B cell (primary cell): ENCODE data around the gene CEP89. TPM values are rescaled to one million over a fixed set of nuclear protein-coding genes. Genes with fewer than 3 reads are reported as not detected.

Experiments
- ATAC-seq: fragments of 200-7000 bp; cut with Tn5 transposase; one replicate; pipeline ENCODE4 v1.10.0; 2021; ENCODE audit warnings: low read depth, mild to moderate bottlenecking, moderate number of reproducible peaks, moderate library complexity
- CTCF ChIA-PET: fragments of 350-600 bp; sonication (Branson Sonifier 250); formaldehyde crosslinking; loops from one replicate; lab custom pipeline; 2021; ENCODE audit warnings: antibody characterized with exemption, inconsistent platforms; lab: Charles Lee
- POLR2A ChIA-PET: fragments of 350-600 bp; sonication (Branson Sonifier 250); formaldehyde crosslinking; loops from one replicate; lab custom pipeline; 2021; ENCODE audit warnings: antibody characterized with exemption; lab: Charles Lee
- DNase-seq: peaks from one replicate; pipeline ENCODE4 v3.0.0; 2013
- H2AFZ ChIP-seq: 2 replicates; pipeline ENCODE4 v1.6.1; 2012; ENCODE audit warnings: mild to moderate bottlenecking, low read depth, low read length; ENCODE audit not compliant: insufficient read depth, poor library complexity, severe bottlenecking
- H3K27ac ChIP-seq, 2 donors: 1 replicate in 1 of 2; 2 replicates in 1 of 2; pipeline ENCODE4 v1.5.1; 2012 to 2013; ENCODE audit warnings: low read length in 2 of 2, mild to moderate bottlenecking in 2 of 2, moderate library complexity in 1 of 2
- H3K27me3 ChIP-seq, 4 experiments: fragments of 200-600 bp in 1 of 4; sonication (generic) in 1 of 4; replicated peaks in 1 of 4; 1 replicate in 2 of 4; 2 replicates in 2 of 4; pipeline versions ENCODE4 v1.6.1 to v1.7.0; 2013 to 2016; ENCODE audit warnings: low read length in 3 of 4, mild to moderate bottlenecking in 2 of 4, mixed read lengths in 1 of 4, moderate library complexity in 1 of 4; ENCODE audit not compliant: insufficient read depth in 4 of 4, control insufficient read depth in 3 of 4; ENCODE audit errors: control extremely low read depth in 1 of 4
- H3K36me3 ChIP-seq, 2 experiments: replicated peaks in 1 of 2; 1 replicate in 1 of 2; 2 replicates in 1 of 2; pipeline versions ENCODE4 v1.6.1 to v1.7.1; 2013; ENCODE audit warnings: low read length in 1 of 2; ENCODE audit not compliant: insufficient read depth in 2 of 2, control insufficient read depth in 1 of 2; ENCODE audit errors: control extremely low read depth in 1 of 2, extremely low read depth in 1 of 2
- H3K4me1 ChIP-seq, 2 donors: fragments of 200-600 bp in 1 of 2; sonication (generic) in 1 of 2; 1 replicate in 1 of 2; 2 replicates in 1 of 2; pipeline versions ENCODE4 v1.5.1 to v1.6.1; 2013 to 2017; ENCODE audit warnings: low read length in 2 of 2; ENCODE audit not compliant: control insufficient read depth in 2 of 2, insufficient read depth in 2 of 2
- H3K4me2 ChIP-seq: replicated peaks from 2 replicates; pipeline ENCODE3; 2012; ENCODE audit warnings: mild to moderate bottlenecking, low read depth, low read length; ENCODE audit not compliant: poor library complexity, severe bottlenecking
- H3K4me3 ChIP-seq, 5 experiments: fragments of 200-600 bp in 1 of 5; sonication (generic) in 1 of 5; 1 replicate in 3 of 5; 2 replicates in 2 of 5; pipeline versions ENCODE4 v1.5.1 to v1.7.0; 2011 to 2016; ENCODE audit warnings: low read length in 4 of 5, mild to moderate bottlenecking in 4 of 5, low read depth in 2 of 5, control low read depth in 1 of 5, moderate library complexity in 1 of 5; ENCODE audit not compliant: insufficient read depth in 1 of 5; ENCODE audit errors: control extremely low read depth in 1 of 5, extremely low read depth in 1 of 5
- H3K79me2 ChIP-seq: fragments of 200-600 bp; sonication (generic); one replicate; pipeline ENCODE4 v1.6.0; 2016; ENCODE audit warnings: low read length; ENCODE audit not compliant: control insufficient read depth, insufficient read depth
- H3K9ac ChIP-seq: fragments of 200-600 bp; sonication (generic); 2 replicates; pipeline ENCODE4 v1.6.1; 2017; ENCODE audit warnings: mild to moderate bottlenecking, low read length, moderate library complexity
- H3K9me3 ChIP-seq, 3 donors: one replicate each; pipeline versions ENCODE4 v1.6.1 to v1.7.1; 2013; ENCODE audit warnings: low read length in 2 of 3; ENCODE audit not compliant: control insufficient read depth in 2 of 3, insufficient read depth in 1 of 3; ENCODE audit errors: control extremely low read depth in 1 of 3
- H4K20me1 ChIP-seq: 2 replicates; pipeline ENCODE4 v1.6.0; 2012; ENCODE audit warnings: mild to moderate bottlenecking, low read length; ENCODE audit not compliant: insufficient read depth, control insufficient read depth, poor library complexity, severe bottlenecking
- H3K27ac Mint-ChIP-seq: one replicate; pipeline ENCODE4 v1.8.0; 2021; ENCODE audit warnings: mixed read lengths
- H3K27me3 Mint-ChIP-seq: one replicate; pipeline ENCODE4 v1.8.0; 2021; ENCODE audit warnings: mixed read lengths
- H3K4me1 Mint-ChIP-seq: one replicate; pipeline ENCODE4 v1.8.0; 2021; ENCODE audit warnings: mixed read lengths
- H3K4me3 Mint-ChIP-seq: one replicate; pipeline ENCODE4 v1.8.0; 2021; ENCODE audit warnings: mixed read lengths
- H3K9me3 Mint-ChIP-seq: one replicate; pipeline ENCODE4 v1.8.0; 2022; ENCODE audit warnings: mixed read lengths; ENCODE audit not compliant: insufficient read depth
- EZH2 ChIP-seq: IDR thresholded peaks from 2 replicates; pipeline ENCODE4 v1.6.1; 2012; ENCODE audit warnings: borderline replicate concordance, low read depth, mild to moderate bottlenecking, moderate library complexity, low read length; ENCODE audit not compliant: insufficient read depth, poor library complexity, severe bottlenecking
- WGBS: methylation state at CpG from one replicate; pipeline ENCODE4 v1.1.5; 2013; ENCODE audit warnings: missing lambda C conversion rate; ENCODE audit not compliant: insufficient coverage; 5-methylcytosine and 5-hydroxymethylcytosine counted together
- intact Hi-C: fragments of 100-400 bp; cut with micrococcal nuclease; formaldehyde crosslinking; loops from one replicate; pipeline ENCODE4 v1.10.0; 2022
- polyA plus RNA-seq: library from polyadenylated mRNA; depleted of rRNA; stranded (reverse); fragments of >200 nt; gene quantifications from 2 replicates; pipeline ENCODE4 v1.2.3, GENCODE V29; 2012
- total RNA-seq, 2 donors: library from RNA; stranded (reverse); fragments of 120-200 nt in 1 of 2; gene quantifications; 1 replicate in 1 of 2; 2 replicates in 1 of 2; pipeline versions ENCODE4 v1.2.3 to v1.2.4, GENCODE V29; 2013 to 2022
- TF ChIP-seq, protein P1 (sequence below): fragments of 200-600 bp; IDR thresholded peaks from one replicate; pipeline ENCODE4 v1.8.0; 2022; ENCODE audit warnings: antibody characterized with exemption, mild to moderate bottlenecking

The CEP89 gene
- total and polyA plus RNA-seq, 2 donors (not counting 1 experiment from before 2014, with no cell fraction given), result 10.2 to 38.6 TPM

- peaks cover 0 to 2% of the 10 kb centered on the region in 2 experiments for H3K36me3 ChIP-seq
- peak overlapping the region; percentile 76 for H3K27ac Mint-ChIP-seq
- H3K4me3 ChIP-seq, result peak overlapping the region; percentile 49 to 84 (median 80)
- H3K79me2 ChIP-seq, result peaks cover 35% of the 10 kb centered on the region
- DNase-seq (peak; percentile 23), ATAC-seq (no peak)
- H3K27me3 ChIP-seq, result no peaks in the 10 kb centered on the region
- TF ChIP-seq, protein P1, sequence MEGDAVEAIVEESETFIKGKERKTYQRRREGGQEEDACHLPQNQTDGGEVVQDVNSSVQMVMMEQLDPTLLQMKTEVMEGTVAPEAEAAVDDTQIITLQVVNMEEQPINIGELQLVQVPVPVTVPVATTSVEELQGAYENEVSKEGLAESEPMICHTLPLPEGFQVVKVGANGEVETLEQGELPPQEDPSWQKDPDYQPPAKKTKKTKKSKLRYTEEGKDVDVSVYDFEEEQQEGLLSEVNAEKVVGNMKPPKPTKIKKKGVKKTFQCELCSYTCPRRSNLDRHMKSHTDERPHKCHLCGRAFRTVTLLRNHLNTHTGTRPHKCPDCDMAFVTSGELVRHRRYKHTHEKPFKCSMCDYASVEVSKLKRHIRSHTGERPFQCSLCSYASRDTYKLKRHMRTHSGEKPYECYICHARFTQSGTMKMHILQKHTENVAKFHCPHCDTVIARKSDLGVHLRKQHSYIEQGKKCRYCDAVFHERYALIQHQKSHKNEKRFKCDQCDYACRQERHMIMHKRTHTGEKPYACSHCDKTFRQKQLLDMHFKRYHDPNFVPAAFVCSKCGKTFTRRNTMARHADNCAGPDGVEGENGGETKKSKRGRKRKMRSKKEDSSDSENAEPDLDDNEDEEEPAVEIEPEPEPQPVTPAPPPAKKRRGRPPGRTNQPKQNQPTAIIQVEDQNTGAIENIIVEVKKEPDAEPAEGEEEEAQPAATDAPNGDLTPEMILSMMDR, result no peak
- TF ChIP-seq EZH2, result no peak
- no peaks in the 10 kb centered on the region for H3K9me3 Mint-ChIP-seq
- peaks cover 8 to 16% of the 10 kb centered on the region in 2 donors for H3K4me1 ChIP-seq
- peak overlapping the region; percentile 71 for H3K9ac ChIP-seq
- H3K4me1 Mint-ChIP-seq, result peaks cover 18% of the 10 kb centered on the region
- H3K4me3 Mint-ChIP-seq, result peak overlapping the region; percentile 99
- ChIA-PET CTCF (no interaction called here), POLR2A (interaction anchor here (1.3 kb wide), 1 partner anchor 110 kb away, joined by 3 read pairs; the partner anchor contains the start of gene GPATCH1)
- H3K27ac ChIP-seq, result peak overlapping the region in 1 of 2 donors; percentile 92
- intact Hi-C loops, result loop anchor here (5.0 kb wide), 3 partner anchors 91 to 564 kb away; partner anchors contain the start of genes DPY19L3, PDCD5 and RHPN2
- WGBS, result 35% methylated on average over 20 of the region's 21 CpGs
- H3K4me2 ChIP-seq, result peak overlapping the region; percentile 88
- H3K9me3 ChIP-seq, result no peaks in the 10 kb centered on the region
- H2AFZ ChIP-seq, result peak overlapping the region; percentile 92
- H4K20me1 ChIP-seq, result no peaks in the 10 kb centered on the region
- H3K27me3 Mint-ChIP-seq, result no peaks in the 10 kb centered on the region
These were observed 654 bp downstream of the CEP89 start for GRCh38 chr19:32971012-32971595.

DNA sequence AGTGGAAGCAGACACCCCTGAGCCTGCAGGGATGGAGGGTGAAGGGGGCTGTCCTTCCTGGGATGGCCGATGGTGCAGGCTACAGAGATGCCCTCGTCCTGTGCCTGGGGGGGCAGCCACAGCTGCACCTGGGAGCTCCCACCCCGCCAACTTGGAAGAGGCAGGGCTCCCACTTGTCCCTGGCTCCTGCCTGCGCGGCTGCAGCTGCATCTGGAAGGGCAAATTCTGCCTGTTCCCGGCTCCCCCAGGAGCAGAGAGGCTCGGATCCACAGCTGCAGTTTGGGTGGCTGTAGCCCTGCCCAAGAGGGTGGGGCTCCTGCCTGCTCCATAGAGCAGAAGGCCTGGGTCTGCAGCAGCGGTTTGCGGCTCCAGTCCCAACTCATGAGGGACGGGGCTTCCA lies 2.2 kb downstream of the CEP89 start:
- H3K4me1 ChIP-seq, result peaks cover 8 to 16% of the 10 kb centered on the region in 2 donors
- no peaks in the 10 kb centered on the region for H3K27me3 Mint-ChIP-seq
- CTCF ChIA-PET, result no interaction called here
- 97% methylated on average over 10 of the region's 10 CpGs for WGBS
- H2AFZ ChIP-seq, result no peak overlapping the region
- H3K36me3 ChIP-seq, result peaks cover 2 to 6% of the 10 kb centered on the region in 2 experiments
- H4K20me1 ChIP-seq, result no peaks in the 10 kb centered on the region
- DNase-seq (no peak), ATAC-seq (no peak)
- no peak overlapping the region for H3K27ac ChIP-seq
- POLR2A ChIA-PET, result no interaction called here
- intact Hi-C loops, result no loop called here
- peaks cover 35% of the 10 kb centered on the region for H3K79me2 ChIP-seq
- no peak overlapping the region for H3K9ac ChIP-seq
- H3K4me2 ChIP-seq, result no peak overlapping the region
- no peak overlapping the region for H3K4me3 ChIP-seq
- H3K27ac Mint-ChIP-seq, result no peak overlapping the region
- H3K9me3 ChIP-seq, result no peaks in the 10 kb centered on the region
- peak overlapping the region; percentile 52 for H3K4me3 Mint-ChIP-seq
- H3K9me3 Mint-ChIP-seq, result no peaks in the 10 kb centered on the region
- no peak for TF ChIP-seq EZH2
- TF ChIP-seq, protein P1, result no peak
- no peaks in the 10 kb centered on the region for H3K27me3 ChIP-seq
- H3K4me1 Mint-ChIP-seq, result peaks cover 18% of the 10 kb centered on the region
